GM19324 (cell line): ENCODE data around the gene ZDHHC11B.
"Not testable (repeated sequence)": the region's sequence is repeated elsewhere in the genome, so short reads cannot be mapped to it uniquely, and the experiment has no call there.

Source experiments
- ATAC-seq: cut with Tn5 transposase; IDR thresholded peaks from one replicate; pipeline ENCODE4 v1.9.1; 2021; ENCODE audit warnings: mild to moderate bottlenecking, moderate library complexity; ENCODE audit not compliant: unreplicated experiment, low FRiP score

The ZDHHC11B gene

DNA sequence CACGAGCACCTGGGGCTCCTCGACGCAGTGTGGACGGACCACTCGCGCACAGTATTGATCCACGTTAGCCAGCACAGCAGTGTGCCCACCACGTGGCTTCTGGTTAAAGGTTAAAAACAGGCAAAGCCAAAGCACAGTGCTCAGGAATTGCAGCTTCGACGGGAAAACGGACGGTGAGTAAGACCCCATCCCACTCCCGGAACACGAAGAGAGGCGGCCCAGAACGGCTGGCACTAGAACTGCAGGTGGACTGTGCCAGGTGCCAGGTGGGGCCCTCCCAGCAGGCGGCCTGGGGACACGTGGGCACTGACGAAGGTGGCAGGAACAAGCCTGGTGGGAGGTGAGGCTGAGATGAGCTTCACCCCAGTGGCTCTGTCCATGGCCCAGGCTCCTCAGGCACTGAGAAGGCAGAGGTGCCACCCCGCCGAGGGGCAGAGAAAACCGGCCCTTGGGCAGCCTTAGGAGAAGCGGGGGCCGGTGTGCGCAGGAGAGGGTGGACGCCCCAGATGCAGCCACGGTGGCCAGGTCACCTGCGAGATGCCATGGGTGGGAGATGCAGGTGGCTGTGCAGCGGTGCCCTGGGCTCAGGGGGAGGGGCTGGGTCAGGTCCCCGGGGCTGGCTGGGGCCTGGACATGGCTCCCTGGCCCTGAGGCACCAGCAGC is 96.0 kb downstream of the ZDHHC11B start:
- not testable (repeated sequence) for ATAC-seq

- not testable (repeated sequence) for ATAC-seq
Measured at GRCh38 chr5:686936-687335, 97.6 kb downstream of the ZDHHC11B start.

DNA sequence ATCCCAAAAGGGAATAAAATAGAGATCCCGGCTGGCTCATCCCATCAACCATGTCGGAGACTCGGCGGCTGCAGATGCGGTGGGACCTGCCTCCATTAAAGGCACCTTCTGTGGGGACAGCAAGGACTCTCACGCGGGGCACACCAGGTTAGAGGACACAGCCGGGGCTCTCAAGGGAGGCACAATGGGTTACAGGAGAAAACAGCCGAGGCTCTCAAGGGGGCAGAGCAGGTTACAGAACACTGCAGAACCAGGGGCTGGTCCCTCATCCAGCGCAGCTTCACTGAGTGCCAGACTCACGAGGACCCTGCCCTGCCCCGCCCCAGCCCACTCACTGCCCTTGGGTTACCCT is 98.4 kb downstream of the ZDHHC11B start:
- not testable (repeated sequence) for ATAC-seq

DNA sequence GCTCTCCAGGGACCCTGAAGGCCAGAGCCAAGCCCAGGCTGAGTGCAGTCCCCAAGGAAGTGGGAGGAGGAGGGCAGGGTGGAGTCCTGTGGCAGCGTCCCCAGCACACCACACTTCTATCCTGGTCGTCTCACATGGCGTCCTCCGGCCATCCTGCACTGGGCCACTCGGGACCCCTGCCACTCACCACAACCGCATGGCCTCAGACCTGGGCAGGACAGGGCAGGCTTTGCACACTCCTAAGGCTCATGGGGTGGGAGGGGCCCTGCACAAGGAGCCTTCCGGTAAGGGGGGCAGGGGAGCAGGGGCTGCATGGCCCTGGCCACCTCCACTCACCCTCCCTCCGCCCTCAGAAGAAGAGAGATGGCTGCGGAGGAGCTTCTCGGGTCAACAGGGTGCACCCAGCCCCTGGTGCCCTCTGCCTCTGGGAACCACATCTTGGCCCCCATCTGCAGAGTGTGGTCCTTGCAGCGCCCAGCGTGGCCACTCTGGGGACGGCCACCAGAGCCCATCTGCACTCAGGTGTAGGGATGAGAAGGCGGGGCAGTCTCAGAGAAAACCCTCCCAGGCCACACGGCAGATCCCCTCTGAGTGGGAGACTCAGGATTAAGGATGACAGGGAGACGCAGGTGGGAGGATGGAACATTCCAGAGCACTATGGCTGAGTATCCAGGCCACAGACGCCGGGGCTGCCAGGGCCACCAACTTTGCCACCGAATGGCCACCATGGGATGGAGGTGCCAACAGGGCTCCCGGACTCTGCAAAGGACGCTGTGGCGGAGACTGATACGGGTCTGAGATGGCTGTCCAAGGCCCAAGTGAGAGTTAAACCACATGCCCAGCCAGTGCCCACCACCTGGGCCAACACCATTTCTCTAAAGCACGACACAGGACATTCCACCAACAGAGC is 99.0 kb downstream of the ZDHHC11B start:
- no peak for ATAC-seq

DNA sequence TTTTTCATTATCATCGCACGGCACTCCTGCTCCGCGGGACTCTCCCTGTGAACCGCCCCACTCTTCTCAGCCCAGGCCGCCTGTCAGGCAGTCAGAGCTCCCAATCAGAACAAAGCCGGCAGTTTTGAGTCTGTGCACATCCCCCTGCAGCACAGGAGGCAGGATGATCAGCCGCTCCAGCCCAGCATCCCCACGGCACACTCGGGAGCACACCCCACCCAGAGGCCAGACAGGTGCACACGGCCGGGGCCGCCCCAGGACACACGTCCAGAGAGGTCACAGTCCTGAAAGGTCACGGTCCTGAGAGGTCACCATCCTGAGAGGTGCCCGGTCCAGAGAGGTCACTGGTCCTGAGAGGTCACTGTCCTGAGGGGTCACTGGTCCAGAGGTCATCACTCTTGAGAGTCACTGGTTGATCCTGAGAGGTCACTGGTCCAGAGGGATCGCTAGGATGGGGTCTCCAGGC is 99.7 kb downstream of the ZDHHC11B start:
- no peak for ATAC-seq

GRCh38 chr5:683551-684481 is 100.7 kb downstream of the ZDHHC11B start:
- ATAC-seq: no peak

GRCh38 chr5:682651-683358 is 101.7 kb downstream of the ZDHHC11B start:
- ATAC-seq: not testable (repeated sequence)

DNA sequence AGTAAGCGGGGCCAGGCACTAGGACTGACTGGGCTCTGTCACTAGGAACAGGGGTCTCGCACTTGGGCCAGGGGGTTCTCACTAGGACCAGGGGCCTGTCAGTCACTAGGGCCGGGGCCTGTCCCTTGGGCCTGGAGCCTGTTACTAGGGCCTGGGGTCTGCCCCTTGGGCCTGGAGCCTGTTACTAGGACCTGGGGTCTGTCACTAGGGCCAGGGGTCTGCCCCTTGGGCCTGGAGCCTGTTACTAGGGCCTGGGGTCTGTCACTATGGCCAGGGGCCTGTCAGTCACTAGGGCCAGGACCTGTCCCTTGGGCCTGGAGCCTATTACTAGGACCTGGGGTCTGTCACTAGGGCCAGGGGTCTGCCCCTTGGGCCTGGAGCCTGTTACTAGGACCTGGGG is 102.3 kb downstream of the ZDHHC11B start:
- ATAC-seq: not testable (repeated sequence)

DNA sequence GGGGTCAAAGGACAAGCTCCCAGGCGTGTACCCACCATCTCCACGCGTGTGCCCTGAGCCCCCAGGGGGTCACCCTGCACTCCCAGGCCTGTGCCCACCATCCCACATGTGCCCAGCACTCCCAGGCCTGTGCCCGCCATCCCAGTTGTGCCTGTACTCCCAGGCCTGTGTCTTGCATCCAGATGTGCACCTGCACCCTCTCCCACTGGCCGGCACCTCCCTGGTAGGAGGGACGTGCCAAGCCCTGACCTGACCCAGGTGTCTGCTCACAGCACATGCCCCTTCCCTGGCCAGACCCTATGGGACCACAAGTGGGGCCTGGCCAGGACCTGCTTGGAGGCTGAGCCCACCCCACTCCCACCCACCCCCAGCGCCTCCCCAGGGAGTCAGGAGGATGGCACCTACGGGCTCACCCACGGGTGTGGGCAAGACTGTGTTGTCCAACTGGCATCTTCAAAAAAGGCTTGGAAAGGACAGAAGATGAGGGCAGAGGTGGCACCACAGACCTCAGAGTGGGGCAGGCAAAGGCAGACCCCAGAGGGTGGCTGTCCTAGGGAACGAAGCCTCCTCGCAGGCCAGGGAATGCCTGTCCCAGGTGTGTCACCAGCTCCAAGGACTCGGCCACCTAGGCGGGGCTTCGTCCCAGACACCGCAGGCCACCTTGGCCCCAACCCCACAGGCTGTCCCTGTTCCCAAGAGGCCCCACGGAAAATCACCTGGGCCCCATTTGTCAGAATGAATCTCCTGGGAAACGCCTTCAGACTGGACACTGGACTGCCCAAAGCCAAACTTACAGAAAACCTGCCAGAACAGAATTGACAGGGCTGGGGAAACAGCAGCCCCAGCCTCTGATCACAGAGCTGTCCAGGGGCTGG is 103.0 kb downstream of the ZDHHC11B start:
- not testable (repeated sequence) for ATAC-seq

GRCh38 chr5:680836-681235 is 103.7 kb downstream of the ZDHHC11B start:
- ATAC-seq: not testable (repeated sequence)

DNA sequence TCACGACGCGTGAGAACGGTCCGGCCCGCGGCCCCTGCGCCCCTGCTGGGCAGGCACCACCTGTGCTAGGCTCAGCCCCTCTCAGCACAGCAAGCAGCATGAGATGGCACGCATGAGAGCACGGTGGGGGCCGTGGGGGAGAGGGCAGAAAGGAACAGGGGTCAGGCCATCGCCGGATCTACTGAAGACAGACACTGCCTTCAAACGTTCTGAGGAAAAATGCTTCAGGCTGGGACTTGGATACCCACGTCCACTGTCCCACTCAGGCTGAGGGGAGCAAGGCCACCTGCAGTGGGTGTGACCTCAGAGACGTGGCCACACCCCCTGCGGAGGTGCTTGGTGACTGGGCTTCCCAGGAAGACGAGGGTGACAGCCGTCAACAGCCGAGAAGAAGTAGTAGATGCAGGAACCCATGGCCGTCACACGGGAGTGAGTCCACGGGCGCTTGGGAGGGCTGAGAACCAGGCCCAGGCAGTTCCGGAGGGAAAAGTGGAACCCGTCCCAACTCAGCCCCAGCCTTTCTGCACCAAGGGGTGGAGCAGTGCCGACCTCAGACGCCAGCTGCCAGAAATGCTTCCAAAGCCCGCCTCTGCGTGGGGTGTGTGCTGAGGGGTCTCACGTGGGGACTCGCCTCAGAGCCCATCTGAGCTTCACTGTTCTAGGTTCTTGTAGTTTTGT is 104.3 kb downstream of the ZDHHC11B start:
- ATAC-seq: not testable (repeated sequence)

DNA sequence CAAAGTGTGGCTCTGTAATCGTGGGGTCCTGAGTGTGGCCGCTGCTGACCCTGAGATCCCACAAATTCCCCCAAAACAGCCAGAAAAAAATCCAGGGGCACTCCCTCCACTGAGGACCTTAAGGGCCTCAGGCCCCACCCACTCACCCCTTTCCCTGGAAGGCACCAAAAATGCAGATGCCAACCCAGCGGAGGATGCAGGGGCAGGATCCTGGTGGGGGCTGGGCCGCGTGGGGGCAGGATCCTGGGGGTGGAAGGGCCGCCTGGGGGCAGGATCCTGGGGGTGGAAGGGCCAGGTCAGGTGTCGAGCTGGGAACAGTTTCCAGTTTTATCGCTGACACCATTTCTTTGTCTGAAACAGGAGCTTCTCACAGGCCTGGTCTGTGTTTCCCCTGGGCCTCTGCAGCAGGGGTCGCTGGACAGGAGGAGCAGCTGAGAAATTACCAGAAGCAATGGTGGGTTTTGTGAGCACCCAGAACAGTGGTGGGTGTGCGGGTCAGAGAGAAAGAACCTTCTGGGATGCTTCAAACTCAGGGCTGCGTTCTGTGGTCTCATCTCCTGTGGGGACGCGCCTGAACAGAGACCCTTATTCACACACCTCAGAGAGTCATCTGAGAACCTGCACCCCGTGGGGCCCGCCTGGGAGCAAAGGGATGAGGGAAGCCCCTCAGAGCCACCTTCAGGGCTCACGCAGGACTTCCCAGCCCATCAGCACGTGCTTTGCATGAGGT is 105.2 kb downstream of the ZDHHC11B start:
- not testable (repeated sequence) for ATAC-seq

GRCh38 chr5:678521-678920 is 106.0 kb downstream of the ZDHHC11B start:
- not testable (repeated sequence) for ATAC-seq

GRCh38 chr5:677131-678101 is 107.1 kb downstream of the ZDHHC11B start:
- no peak for ATAC-seq

GRCh38 chr5:676699-677076 is 107.8 kb downstream of the ZDHHC11B start:
- ATAC-seq: no peak

GRCh38 chr5:675871-676698 is 108.4 kb downstream of the ZDHHC11B start:
- no peak for ATAC-seq
